Uterus (tissue), 4 donors: ENCODE results near the gene IRF2BP2. TPM values are rescaled to one million over a fixed set of nuclear protein-coding genes. Genes with fewer than 3 reads are reported as not detected.

Source experiments
- DNase-seq, 2 donors: peaks; one replicate each; pipeline ENCODE4 v3.0.0-alpha.2; 2019 to 2020
- H3K27ac ChIP-seq, 2 donors: fragments of 200-600 bp; sonication (generic); 1 replicate in 1 of 2; 2 replicates in 1 of 2; pipeline ENCODE4 v1.5.1; 2016 to 2018
- H3K27me3 ChIP-seq, 2 donors: fragments of 200-600 bp; sonication (generic); one replicate each; pipeline ENCODE4 v1.5.1; 2018 to 2019; ENCODE audit warnings: control low read depth in 1 of 2
- H3K36me3 ChIP-seq, 2 donors: fragments of 200-600 bp; sonication (generic); one replicate each; pipeline ENCODE4 v1.5.1; 2019; ENCODE audit warnings: control low read depth in 1 of 2
- H3K4me1 ChIP-seq, 2 donors: fragments of 200-600 bp; sonication (generic); one replicate each; pipeline ENCODE4 v1.5.1; 2018 to 2019; ENCODE audit warnings: control low read depth in 1 of 2
- H3K4me3 ChIP-seq, 2 donors: fragments of 200-600 bp; sonication (generic); 1 replicate in 1 of 2; 2 replicates in 1 of 2; pipeline ENCODE4 v1.5.1; 2018 to 2019; ENCODE audit warnings: mild to moderate bottlenecking in 1 of 2
- H3K9me3 ChIP-seq, 2 donors: fragments of 200-600 bp; sonication (generic); one replicate each; pipeline ENCODE4 v1.5.1; 2019; ENCODE audit warnings: control low read depth in 1 of 2
- CTCF ChIP-seq, 4 experiments: fragments of 200-600 bp in 2 of 4; fragments of 450-650 bp in 2 of 4; sonication (generic) in 2 of 4; IDR thresholded peaks; one replicate each; pipeline ENCODE4 v1.5.1; 2016 to 2019; ENCODE audit warnings: antibody characterized with exemption in 4 of 4, mild to moderate bottlenecking in 2 of 4, moderate library complexity in 1 of 4
- POLR2A ChIP-seq, 2 donors: fragments of 450-650 bp; IDR thresholded peaks; one replicate each; pipeline ENCODE4 v1.6.1; 2016; ENCODE audit warnings: antibody characterized with exemption in 2 of 2, mild to moderate bottlenecking in 1 of 2, moderate library complexity in 1 of 2
- intact Hi-C: fragments of 100-400 bp; cut with DNase I; formaldehyde crosslinking; loops from one replicate; pipeline ENCODE4 v1.15.1; 2023; ENCODE audit warnings: low total_unique reads
- total RNA-seq, 4 donors: library from RNA; depleted of rRNA in 3 of 4; stranded (reverse); fragments of >200 nt in 3 of 4; gene quantifications; one replicate each; pipeline versions ENCODE4 v1.1.0 to v1.2.4, GENCODE V29; 2014 to 2023
- donor health status: DM: yes; HTN: yes; CAD: no.

Gene IRF2BP2
- total RNA-seq, 4 donors from 2014 or later, result 56.8 to 182 (median 124) TPM

DNA sequence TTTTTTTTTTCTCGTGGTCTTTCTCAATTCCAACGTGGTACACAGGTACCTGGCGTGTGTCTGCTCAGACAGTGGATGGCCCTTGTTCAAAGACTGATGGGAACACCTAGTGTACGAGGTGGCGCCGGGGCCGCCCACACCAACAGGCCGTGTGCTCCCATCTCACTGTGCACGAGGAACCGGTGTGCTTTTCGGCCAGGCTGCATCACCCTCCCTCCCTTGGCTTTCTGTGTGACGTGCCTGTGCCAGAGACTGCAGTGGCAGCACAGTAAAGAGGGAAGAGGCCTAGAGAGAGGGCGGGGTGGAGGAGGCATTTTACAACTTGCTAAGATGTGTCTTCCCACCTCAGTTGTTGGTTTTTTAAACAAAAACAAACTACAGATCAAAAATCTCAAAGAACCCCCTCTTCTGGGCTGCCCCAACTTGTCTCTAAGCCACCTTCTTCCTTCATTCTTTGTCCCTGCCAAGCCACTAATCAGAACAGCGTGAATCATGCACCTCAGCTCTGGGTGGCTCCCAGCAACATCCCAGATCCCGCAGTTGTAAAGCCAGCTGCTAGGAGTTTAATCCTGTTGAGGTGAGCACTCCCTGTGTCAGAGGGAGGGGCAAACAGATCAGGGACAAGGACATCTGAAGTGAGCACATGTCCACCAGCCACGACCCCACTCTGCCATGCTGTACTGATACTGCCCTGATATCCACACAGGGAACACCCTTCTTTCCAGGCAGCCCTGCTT is 20.7 kb downstream of the IRF2BP2 start:
- Histone ChIP-seq H3K4me1 (peaks cover 0 to 1% of the 10 kb centered on the region in 2 donors), H3K27me3 (no peaks in the 10 kb centered on the region), H3K9me3 (no peaks in the 10 kb centered on the region), H3K27ac (no peak overlapping the region), H3K36me3 (no peaks in the 10 kb centered on the region), H3K4me3 (no peak overlapping the region)
- intact Hi-C loops, result no loop called here
- TF ChIP-seq POLR2A (IDR thresholded peaks at IDR 0.05) (no peak), CTCF (IDR thresholded peaks at IDR 0.05) (no peak)
- no peak for DNase-seq

- Histone ChIP-seq H3K36me3 (no peaks in the 10 kb centered on the region), H3K27ac (no peak overlapping the region), H3K4me3 (no peak overlapping the region), H3K4me1 (peaks cover 0 to 6% of the 10 kb centered on the region in 2 donors), H3K27me3 (no peaks in the 10 kb centered on the region), H3K9me3 (no peaks in the 10 kb centered on the region)
- intact Hi-C loops, result no loop called here
- no peak for DNase-seq
- no peak for TF ChIP-seq CTCF (IDR thresholded peaks at IDR 0.05)
- TF ChIP-seq POLR2A (IDR thresholded peaks at IDR 0.05), result no peak
Observed at GRCh38 chr1:234588386-234588785, 21.6 kb downstream of the IRF2BP2 start.

DNA sequence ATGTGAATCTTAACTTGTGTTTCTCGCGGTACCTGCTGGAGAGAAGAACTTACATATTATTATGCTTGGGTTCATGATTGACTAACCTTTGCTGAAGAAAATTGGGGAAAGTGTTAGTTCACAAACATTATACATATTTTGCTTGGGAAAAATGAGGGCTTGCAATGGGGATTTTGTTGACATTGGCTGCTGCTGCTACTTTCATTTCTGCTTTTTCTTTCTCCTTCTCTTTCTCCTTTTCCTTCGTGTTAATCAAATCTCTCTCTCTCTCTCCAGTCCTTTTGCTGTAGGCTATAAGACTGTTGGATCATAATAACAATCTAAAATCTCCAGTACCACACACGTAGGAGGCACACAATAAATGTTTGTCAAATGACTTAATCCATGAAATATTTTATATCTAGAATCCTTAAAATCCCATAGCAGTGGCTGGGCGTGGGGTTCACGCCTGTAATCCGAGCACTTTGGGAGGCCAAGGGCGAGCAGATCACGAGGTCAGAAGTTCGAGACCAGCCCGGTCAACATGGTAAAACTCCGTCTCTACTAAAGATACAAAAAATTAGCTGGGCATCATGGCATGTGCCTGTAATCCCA is 23.0 kb downstream of the IRF2BP2 start:
- Histone ChIP-seq H3K27ac (peak overlapping the region; percentile 79 to 80), H3K27me3 (no peaks in the 10 kb centered on the region), H3K9me3 (no peaks in the 10 kb centered on the region), H3K4me3 (no peak overlapping the region), H3K4me1 (peaks cover 0 to 6% of the 10 kb centered on the region in 2 donors), H3K36me3 (no peaks in the 10 kb centered on the region)
- TF ChIP-seq CTCF (IDR thresholded peaks at IDR 0.05) (no peak), POLR2A (IDR thresholded peaks at IDR 0.05) (no peak)
- intact Hi-C loops, result no loop called here
- DNase-seq, result no peak

GRCh38 chr1:234586304-234586703 is 23.7 kb downstream of the IRF2BP2 start:
- intact Hi-C loops, result no loop called here
- H3K4me3 ChIP-seq, result no peak overlapping the region
- no peak for TF ChIP-seq POLR2A (IDR thresholded peaks at IDR 0.05)
- no peak for TF ChIP-seq CTCF (IDR thresholded peaks at IDR 0.05)
- no peak for DNase-seq
- no peaks in the 10 kb centered on the region for H3K9me3 ChIP-seq
- H3K27me3 ChIP-seq, result no peaks in the 10 kb centered on the region
- H3K4me1 ChIP-seq, result peaks cover 0 to 6% of the 10 kb centered on the region in 2 donors
- H3K27ac ChIP-seq, result peak overlapping the region; percentile 79 to 80
- H3K36me3 ChIP-seq, result no peaks in the 10 kb centered on the region

GRCh38 chr1:234585330-234586055 is 24.5 kb downstream of the IRF2BP2 start:
- H3K27me3 ChIP-seq, result no peaks in the 10 kb centered on the region
- no peak for TF ChIP-seq POLR2A (IDR thresholded peaks at IDR 0.05)
- TF ChIP-seq CTCF (IDR thresholded peaks at IDR 0.05), result no peak
- H3K4me3 ChIP-seq, result no peak overlapping the region
- peaks cover 0 to 6% of the 10 kb centered on the region in 2 donors for H3K4me1 ChIP-seq
- peak overlapping the region; percentile 79 to 80 for H3K27ac ChIP-seq
- intact Hi-C loops, result no loop called here
- no peaks in the 10 kb centered on the region for H3K9me3 ChIP-seq
- DNase-seq, result peak; percentile 56 to 72
- H3K36me3 ChIP-seq, result no peaks in the 10 kb centered on the region
